CD8-positive, alpha-beta memory T cell (primary cell): Measurements from ENCODE around the gene CD300A. TPM values are rescaled to one million over a fixed set of nuclear protein-coding genes. Genes with fewer than 3 reads are reported as not detected.

Experiments
- polyA plus RNA-seq: library from polyadenylated mRNA; unstranded; fragments of 300-500 nt; fragmentation: Illumina TruSeq; gene quantifications from one replicate; pipeline ENCODE4 v1.2.3, GENCODE V29; 2021
- total RNA-seq, 2 experiments: library from RNA; stranded (reverse); gene quantifications; one replicate each; pipeline ENCODE4 v1.2.3, GENCODE V29; 2021

Gene CD300A
- total and polyA plus RNA-seq, 3 experiments from 2014 or later = 3.1 to 121 (median 3.8) TPM

Other genes starting within 250 kb of the CD300A start
- gene DNAI2, start 192.4 kb upstream of the CD300A start, total RNA-seq = under 1 TPM; 0.35 to 0.37 TPM
- gene DNAI2, start 192.4 kb upstream of the CD300A start, polyA plus RNA-seq = 0.60 TPM
- under 1 TPM; 0.20 to 0.24 TPM for gene KIF19, start 140.4 kb upstream of the CD300A start, total RNA-seq
- 3.4 TPM for gene KIF19, start 140.4 kb upstream of the CD300A start, polyA plus RNA-seq
- gene BTBD17, start 104.8 kb upstream of the CD300A start, total RNA-seq = not detected
- gene BTBD17, start 104.8 kb upstream of the CD300A start, polyA plus RNA-seq = not detected
- gene GPR142, start 99.1 kb upstream of the CD300A start, total RNA-seq = not detected
- gene GPR142, start 99.1 kb upstream of the CD300A start, polyA plus RNA-seq = not detected
- under 1 TPM in 1 of 2 experiments, not detected in 1; 0.27 TPM for gene GPRC5C, start 34.5 kb upstream of the CD300A start, total RNA-seq
- gene GPRC5C, start 34.5 kb upstream of the CD300A start, polyA plus RNA-seq = not detected
- gene CD300LB, start 64.8 kb downstream of the CD300A start, total RNA-seq = under 1 TPM in 1 of 2 experiments, not detected in 1; 0.11 TPM
- not detected for gene CD300LB, start 64.8 kb downstream of the CD300A start, polyA plus RNA-seq
- under 1 TPM in 1 of 2 experiments, not detected in 1; 0.20 TPM for gene CD300C, start 79.5 kb downstream of the CD300A start, total RNA-seq
- gene CD300C, start 79.5 kb downstream of the CD300A start, polyA plus RNA-seq = not detected
- gene CD300H, start 100.9 kb downstream of the CD300A start, total RNA-seq = not detected
- gene CD300H, start 100.9 kb downstream of the CD300A start, polyA plus RNA-seq = not detected
- not detected for gene CD300LD, start 125.6 kb downstream of the CD300A start, total RNA-seq
- gene CD300LD, start 125.6 kb downstream of the CD300A start, polyA plus RNA-seq = not detected
- not detected for gene CD300E, start 157.1 kb downstream of the CD300A start, total RNA-seq
- not detected for gene CD300E, start 157.1 kb downstream of the CD300A start, polyA plus RNA-seq
- gene CD300LF, start 246.3 kb downstream of the CD300A start, total RNA-seq = not detected
- gene CD300LF, start 246.3 kb downstream of the CD300A start, polyA plus RNA-seq = not detected